NCI-H1930 (cell line): ENCODE data around the gene TCAF1.
"Not testable (repeated sequence)": the region's sequence is repeated elsewhere in the genome, so short reads cannot be mapped to it uniquely, and the experiment has no call there.

Source experiments
- DNase-seq, 2 experiments: peaks; one replicate each; lab custom pipeline; 2025; lab: John Stamatoyannopoulos, UW

The TCAF1 gene

GRCh38 chr7:143905509-143905908, 3.5 kb upstream of the TCAF1 start:
- no peak for DNase-seq

- no peak for DNase-seq
Measured at GRCh38 chr7:143902332-143902899, 440 bp upstream of the TCAF1 start.

- no peak for DNase-seq
Measured at GRCh38 chr7:143901332-143901667, 676 bp downstream of the TCAF1 start.

GRCh38 chr7:143900230-143900766, 1.7 kb downstream of the TCAF1 start:
- no peak for DNase-seq

GRCh38 chr7:143898810-143899209, 3.2 kb downstream of the TCAF1 start:
- no peak for DNase-seq

- no peak for DNase-seq
Measured at GRCh38 chr7:143896667-143897066, 5.3 kb downstream of the TCAF1 start.

- no peak for DNase-seq
Measured at GRCh38 chr7:143892527-143893300, 9.3 kb downstream of the TCAF1 start.

- no peak for DNase-seq
Measured at GRCh38 chr7:143891457-143891856, 10.5 kb downstream of the TCAF1 start.

- no peak for DNase-seq
Measured at GRCh38 chr7:143890558-143890957, 11.4 kb downstream of the TCAF1 start.

GRCh38 chr7:143889068-143889467, 12.9 kb downstream of the TCAF1 start:
- no peak for DNase-seq

GRCh38 chr7:143886826-143887477, 15.0 kb downstream of the TCAF1 start:
- no peak for DNase-seq

- no peak for DNase-seq
Measured at GRCh38 chr7:143885951-143886350, 16.0 kb downstream of the TCAF1 start.

- DNase-seq: no peak
Measured at GRCh38 chr7:143884969-143885559, 16.9 kb downstream of the TCAF1 start.

- no peak for DNase-seq
Measured at GRCh38 chr7:143884241-143884968, 17.6 kb downstream of the TCAF1 start.

- DNase-seq: no peak
Measured at GRCh38 chr7:143882604-143883078, 19.3 kb downstream of the TCAF1 start.

- DNase-seq: no peak
Measured at GRCh38 chr7:143882020-143882603, 19.9 kb downstream of the TCAF1 start.

- DNase-seq: no peak
Measured at GRCh38 chr7:143878884-143879283, 23.1 kb downstream of the TCAF1 start.

GRCh38 chr7:143877098-143877497, 24.9 kb downstream of the TCAF1 start:
- no peak for DNase-seq

GRCh38 chr7:143876218-143876617, 25.8 kb downstream of the TCAF1 start:
- no peak for DNase-seq

GRCh38 chr7:143873242-143873641, 28.7 kb downstream of the TCAF1 start:
- not testable (repeated sequence) for DNase-seq

GRCh38 chr7:143871534-143871933, 30.4 kb downstream of the TCAF1 start:
- DNase-seq: not testable (repeated sequence)
